ENCODE measurements around the gene RBM15. TPM values are rescaled to one million over a fixed set of nuclear protein-coding genes. Genes with fewer than 3 reads are reported as not detected.

Gene RBM15
- total and polyA plus RNA-seq, 12 donors = 2.3 to 35.1 (median 20.9) TPM

- WGBS, 4 donors = 82 to 91% (median 88%) methylated on average over 3 of the region's 3 CpGs
- TF ChIP-seq POLR2A (IDR thresholded peaks at IDR 0.05) = no peak
- TF ChIP-seq, protein P1, sequence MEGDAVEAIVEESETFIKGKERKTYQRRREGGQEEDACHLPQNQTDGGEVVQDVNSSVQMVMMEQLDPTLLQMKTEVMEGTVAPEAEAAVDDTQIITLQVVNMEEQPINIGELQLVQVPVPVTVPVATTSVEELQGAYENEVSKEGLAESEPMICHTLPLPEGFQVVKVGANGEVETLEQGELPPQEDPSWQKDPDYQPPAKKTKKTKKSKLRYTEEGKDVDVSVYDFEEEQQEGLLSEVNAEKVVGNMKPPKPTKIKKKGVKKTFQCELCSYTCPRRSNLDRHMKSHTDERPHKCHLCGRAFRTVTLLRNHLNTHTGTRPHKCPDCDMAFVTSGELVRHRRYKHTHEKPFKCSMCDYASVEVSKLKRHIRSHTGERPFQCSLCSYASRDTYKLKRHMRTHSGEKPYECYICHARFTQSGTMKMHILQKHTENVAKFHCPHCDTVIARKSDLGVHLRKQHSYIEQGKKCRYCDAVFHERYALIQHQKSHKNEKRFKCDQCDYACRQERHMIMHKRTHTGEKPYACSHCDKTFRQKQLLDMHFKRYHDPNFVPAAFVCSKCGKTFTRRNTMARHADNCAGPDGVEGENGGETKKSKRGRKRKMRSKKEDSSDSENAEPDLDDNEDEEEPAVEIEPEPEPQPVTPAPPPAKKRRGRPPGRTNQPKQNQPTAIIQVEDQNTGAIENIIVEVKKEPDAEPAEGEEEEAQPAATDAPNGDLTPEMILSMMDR (IDR thresholded peaks at IDR 0.05) = no peak
- no peak for DNase-seq
- Histone ChIP-seq H3K27me3 (no peaks in the 10 kb centered on the region), H3K27ac (no peak overlapping the region), H3K36me3 (replicated peaks in 1 of 2) (peaks cover 0 to 20% of the 10 kb centered on the region in 2 donors), H3K4me1 (replicated peaks in 1 of 2) (peaks cover 50 to 95% of the 10 kb centered on the region in 2 donors), H3K4me3 (no peak overlapping the region), H3K9me3 (replicated peaks in 1 of 3) (no peaks in the 10 kb centered on the region)
- intact Hi-C loops (cut with DNase I) = loop anchor here (10.0 kb wide), 1 partner anchor 59 kb away; the partner anchor contains the start of gene LAMTOR5 (in 2 of the 2)
These were observed 6.3 kb downstream of the RBM15 start for GRCh38 chr1:110345480-110345879.

DNA sequence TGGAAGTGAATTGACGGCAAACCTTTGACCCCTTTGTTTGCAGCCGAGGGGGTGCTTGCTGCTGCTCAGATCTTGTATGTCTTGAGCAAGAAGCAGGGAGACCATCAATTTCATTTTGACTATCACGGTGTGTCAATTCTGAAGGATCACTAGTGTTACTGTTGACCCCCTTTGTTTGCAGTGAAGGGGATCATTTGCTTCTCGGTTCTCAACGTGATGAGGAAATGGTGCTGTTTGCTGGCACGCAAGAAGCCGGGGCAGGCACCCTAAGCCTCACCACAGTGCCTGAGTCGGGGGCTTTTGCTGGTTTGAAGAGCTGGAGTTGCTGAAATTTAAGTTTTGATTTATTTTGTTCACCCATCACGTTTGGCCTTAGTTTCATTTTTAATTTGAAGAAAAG is 7.5 kb downstream of the RBM15 start:
- no peaks in the 10 kb centered on the region for H3K9me3 ChIP-seq (replicated peaks in 1 of 3)
- 63 to 71% (median 68%) methylated on average over 9 of the region's 9 CpGs for whole genome bisulfite sequencing, 4 donors
- peaks cover 46 to 94% of the 10 kb centered on the region in 2 donors for H3K4me1 ChIP-seq (replicated peaks in 1 of 2)
- no peaks in the 10 kb centered on the region for H3K27me3 ChIP-seq
- no peak overlapping the region for H3K27ac ChIP-seq
- peaks cover 0 to 10% of the 10 kb centered on the region in 2 donors for H3K36me3 ChIP-seq (replicated peaks in 1 of 2)
- intact Hi-C loops (cut with DNase I) = loop anchor here (10.0 kb wide), 1 partner anchor 58 kb away; the partner anchor contains the start of gene LAMTOR5 (in 2 of the 2)
- TF ChIP-seq POLR2A (IDR thresholded peaks at IDR 0.05) = no peak
- TF ChIP-seq, protein P1 (IDR thresholded peaks at IDR 0.05) = no peak
- H3K4me3 ChIP-seq = no peak overlapping the region
- no peak for DNase-seq

DNA sequence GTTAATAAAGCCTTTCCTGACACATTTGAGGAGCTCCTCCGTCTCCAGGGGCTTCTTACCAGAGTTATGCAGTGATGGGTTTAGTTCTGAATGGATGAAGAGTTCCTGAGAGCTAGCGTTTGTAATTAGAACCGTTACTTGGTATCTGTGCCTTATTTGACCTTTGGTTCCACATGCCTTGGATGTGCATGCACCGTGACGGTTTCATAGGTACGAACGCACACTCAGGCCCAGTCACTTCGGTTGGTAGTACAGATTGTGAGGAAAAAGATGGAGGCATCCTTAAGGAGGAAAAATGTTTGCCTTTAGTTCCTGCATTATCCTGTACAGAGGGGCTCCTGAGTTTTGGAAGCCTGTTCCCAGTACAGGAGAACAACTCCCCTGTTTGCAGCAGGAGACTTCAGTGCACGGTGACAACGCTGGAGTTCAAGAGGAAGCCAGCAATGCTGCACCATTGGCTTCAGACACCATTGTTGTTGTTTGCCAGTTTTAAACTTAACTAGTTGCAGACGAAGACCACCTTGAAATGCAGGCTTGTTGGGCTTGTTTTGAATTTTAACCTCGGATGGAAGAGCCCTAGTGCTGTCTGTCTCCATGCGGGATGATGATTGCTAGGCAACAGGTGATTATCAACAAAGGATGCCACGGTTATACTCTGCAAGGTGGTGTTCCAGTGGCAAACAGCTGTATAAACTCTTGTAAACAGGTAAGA is 8.2 kb downstream of the RBM15 start:
- intact Hi-C loops (cut with DNase I) = loop anchor here (10.0 kb wide), 1 partner anchor 57 kb away; the partner anchor contains the start of gene LAMTOR5 (in 2 of the 2)
- no peak for DNase-seq
- Histone ChIP-seq H3K27ac (no peak overlapping the region), H3K4me1 (replicated peaks in 1 of 2) (peaks cover 39 to 91% of the 10 kb centered on the region in 2 donors), H3K36me3 (replicated peaks in 1 of 2) (peaks cover 0 to 5% of the 10 kb centered on the region in 2 donors), H3K27me3 (no peaks in the 10 kb centered on the region), H3K9me3 (replicated peaks in 1 of 3) (no peaks in the 10 kb centered on the region), H3K4me3 (no peak overlapping the region)
- TF ChIP-seq, protein P1 (IDR thresholded peaks at IDR 0.05) = no peak
- TF ChIP-seq POLR2A (IDR thresholded peaks at IDR 0.05) = no peak
- WGBS, 4 donors = 76 to 83% (median 77%) methylated on average over 14 of the region's 14 CpGs

DNA sequence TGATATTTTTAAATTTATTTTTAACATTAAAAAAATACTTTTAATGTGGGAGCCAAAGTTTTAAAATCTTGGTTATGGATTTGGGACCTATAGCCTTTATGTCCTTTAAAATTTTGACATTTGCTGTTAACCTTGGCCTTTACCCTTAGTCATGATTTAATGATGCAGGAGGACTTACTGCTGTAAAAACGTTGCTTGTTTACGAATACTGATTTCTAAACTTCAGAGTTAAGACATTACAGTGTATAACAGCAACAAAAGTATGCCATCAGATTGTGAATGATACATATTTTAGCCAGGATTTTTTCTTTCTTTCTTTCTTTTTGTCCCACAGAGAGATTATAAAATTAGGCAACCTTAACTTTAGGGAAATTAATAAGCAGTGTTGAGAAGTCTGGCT is 8.9 kb downstream of the RBM15 start:
- Histone ChIP-seq H3K36me3 (replicated peaks in 1 of 2) (peaks cover 0 to 5% of the 10 kb centered on the region in 2 donors), H3K27ac (peak overlapping the region in 1 of 5 donors; percentile 5), H3K4me1 (replicated peaks in 1 of 2) (peaks cover 33 to 84% of the 10 kb centered on the region in 2 donors), H3K4me3 (no peak overlapping the region), H3K9me3 (replicated peaks in 1 of 3) (no peaks in the 10 kb centered on the region), H3K27me3 (no peaks in the 10 kb centered on the region)
- intact Hi-C loops (cut with DNase I) = loop anchor here (10.0 kb wide), 1 partner anchor 57 kb away; the partner anchor contains the start of gene LAMTOR5 (in 2 of the 2)
- DNase-seq = no peak
- WGBS, 4 donors = 15 to 36% (median 23%) methylated on average over 2 of the region's 2 CpGs
- no peak for TF ChIP-seq POLR2A (IDR thresholded peaks at IDR 0.05)
- TF ChIP-seq, protein P1 (IDR thresholded peaks at IDR 0.05) = no peak

All from adrenal gland (tissue), 12 donors.